ENCODE measurements around the gene SGCG.

The SGCG gene

GRCh38 chr13:23323946-23324709 lies 143.3 kb downstream of the SGCG start:
- no peak for DNase-seq (ENCODE audit: low read depth)
- H3K4me3 ChIP-seq (ENCODE audit: low read length): no peak overlapping the region
- no peak for TF ChIP-seq CTCF (conservative IDR thresholded peaks at IDR 0.05; ENCODE audit: low read depth, low read length)

- no peak overlapping the region for H3K4me3 ChIP-seq (ENCODE audit: low read length)
These were observed 144.4 kb downstream of the SGCG start for GRCh38 chr13:23325191-23325590.

GRCh38 chr13:23330356-23330755 lies 149.6 kb downstream of the SGCG start:
- no peak for TF ChIP-seq CTCF (conservative IDR thresholded peaks at IDR 0.05; ENCODE audit: low read depth, low read length)
- no peak overlapping the region for H3K4me3 ChIP-seq (ENCODE audit: low read length)
- no peak for DNase-seq (ENCODE audit: low read depth)

More at GRCh38 chr13:23325191-23325590, 144.4 kb downstream of the SGCG start:
- DNase-seq (ENCODE audit: low read depth): no peak
- TF ChIP-seq CTCF (conservative IDR thresholded peaks at IDR 0.05; ENCODE audit: low read depth, low read length): no peak

- no peak overlapping the region for H3K4me3 ChIP-seq (ENCODE audit: low read length)
- TF ChIP-seq CTCF (conservative IDR thresholded peaks at IDR 0.05; ENCODE audit: low read depth, low read length): no peak
- DNase-seq (ENCODE audit: low read depth): no peak
These were observed 158.4 kb downstream of the SGCG start for GRCh38 chr13:23339225-23339624.

- DNase-seq (ENCODE audit: low read depth): no peak
- H3K4me3 ChIP-seq (ENCODE audit: low read length): no peak overlapping the region
- no peak for TF ChIP-seq CTCF (conservative IDR thresholded peaks at IDR 0.05; ENCODE audit: low read depth, low read length)
These were observed 164.3 kb downstream of the SGCG start for GRCh38 chr13:23344931-23345595.

- H3K4me3 ChIP-seq (ENCODE audit: low read length): no peak overlapping the region
- no peak for TF ChIP-seq CTCF (conservative IDR thresholded peaks at IDR 0.05; ENCODE audit: low read depth, low read length)
- DNase-seq (ENCODE audit: low read depth): no peak
These were observed 166.8 kb downstream of the SGCG start for GRCh38 chr13:23347601-23348000.

Measured in retinal pigment epithelial cell (primary cell).